Measurements from ENCODE around the gene PPP1R26. TPM values are rescaled to one million over a fixed set of nuclear protein-coding genes. Genes with fewer than 3 reads are reported as not detected.

The PPP1R26 gene
- total and polyA plus RNA-seq, 2 of the 8 experiments (the other 6 are each of a cell fraction or from before 2014, with no cell fraction given), result 9.8 to 32.7 TPM

- Histone ChIP-seq H4K91ac (replicated peaks; ENCODE audit: insufficient read length, low read length) (no peak overlapping the region), H3K36me3 (ENCODE audit: control insufficient read depth in 2 of 4, insufficient read depth in 4 of 4, low read length in 3 of 4) (peaks cover 8 to 26% (median 20%) of the 10 kb centered on the region in 4 experiments; a peak in 7 of 8 replicates), H3K23me2 (ENCODE audit: low read depth, low read length) (peaks cover 8% of the 10 kb centered on the region; the same call in 1 of the 2 replicates), H4K5ac (ENCODE audit: insufficient read length, low read depth, low read length) (no peak overlapping the region), H3K79me1 (ENCODE audit: low read depth, low read length) (0 out of 2 replicates have a peak, but pooled peaks cover 3% of the 10 kb centered on the region), H3K9ac (replicated peaks in 1 of 4; ENCODE audit: extremely low read depth in 1 of 4, low read depth in 3 of 4, low read length in 3 of 4) (no peak overlapping the region), H3K23ac (ENCODE audit: insufficient read length) (no peak overlapping the region), H3K4me2 (ENCODE audit: insufficient read depth in 1 of 2, low read depth in 2 of 2, low read length in 2 of 2) (peak overlapping the region; percentile 68 to 87), H3K18ac (ENCODE audit: extremely low read depth, low read length) (no peak overlapping the region; the same call in 1 of the 2 replicates), H3K4ac (replicated peaks; ENCODE audit: insufficient read length, low read depth, low read length) (no peak overlapping the region), H2BK20ac (ENCODE audit: low read length) (no peak overlapping the region), H4K20me1 (replicated peaks in 1 of 2; ENCODE audit: control insufficient read depth in 1 of 2, insufficient read depth in 2 of 2, low read length in 2 of 2) (peaks cover 12 to 18% of the 10 kb centered on the region in 2 experiments), H3K56ac (replicated peaks; ENCODE audit: insufficient read length, low read depth, low read length) (no peak overlapping the region), H3K4me1 (replicated peaks in 1 of 4; ENCODE audit: control insufficient read depth in 3 of 4, insufficient read depth in 4 of 4, low read length in 3 of 4) (peaks cover 0 to 15% (median 12%) of the 10 kb centered on the region in 4 experiments; a peak in 6 of 7 replicates), H2BK5ac (ENCODE audit: low read depth, low read length) (no peak overlapping the region), H2BK12ac (ENCODE audit: low read depth, low read length) (no peak overlapping the region), H2BK120ac (replicated peaks; ENCODE audit: low read depth, low read length) (no peak overlapping the region), H3K79me2 (ENCODE audit: control insufficient read depth in 1 of 2, insufficient read depth in 2 of 2, low read length in 2 of 2) (peaks cover 0 to 16% of the 10 kb centered on the region in 2 experiments; a peak in 2 of 4 replicates), H3K4me3 (ENCODE audit: extremely low read depth in 1 of 4, insufficient read depth in 2 of 4, low read depth in 3 of 4, low read length in 4 of 4) (peak overlapping the region; percentile 61 to 86 (median 81)), H4K8ac (ENCODE audit: extremely low read depth, insufficient read depth, low read length) (no peak overlapping the region), H2AFZ (ENCODE audit: low read length) (no peak overlapping the region), H3K14ac (ENCODE audit: insufficient read length) (no peak overlapping the region), H3K27ac (ENCODE audit: low read depth, low read length) (no peak overlapping the region), H2AK5ac (ENCODE audit: low read depth, low read length) (no peak overlapping the region), H3K9me3 (ENCODE audit: insufficient read depth in 2 of 2, low read depth in 1 of 2, low read length in 1 of 2) (no peaks in the 10 kb centered on the region), H3K27me3 (replicated peaks in 1 of 4; ENCODE audit: control insufficient read depth in 3 of 4, extremely low read depth in 1 of 4, insufficient read depth in 3 of 4, low read length in 3 of 4) (no peaks in the 10 kb centered on the region; a peak in 1 of 7 replicates), H2BK15ac (ENCODE audit: low read length) (no peak overlapping the region)
- ChIA-PET CTCF (ENCODE audit: partially characterized antibody) (interaction anchor here (1.0 to 2.1 kb wide), 5 partner anchors 10 to 52 kb away, joined by 3 to 11 read pairs (median 5); no protein-coding TSS in a partner anchor), POLR2A (ENCODE audit: partially characterized antibody) (interaction anchor here (2.8 kb wide), 1 partner anchor 19 kb away, joined by 17 read pairs; no protein-coding TSS in a partner anchor)
- WGBS, 2 experiments (ENCODE audit: extremely low coverage in 1 of 2, insufficient coverage in 1 of 2, insufficient read length in 1 of 2, insufficient replicate concordance in 2 of 2, low coverage in 1 of 2, low lambda C conversion rate in 2 of 2, missing lambda C conversion rate in 1 of 2), result 2% methylated on average over 27 of the region's 29 CpGs; no CpG with 5 or more reads in 1 of the 2 experiments
- DNase-seq (ENCODE audit: low read depth in 1 of 2, low spot score in 2 of 2) (no peak), FAIRE-seq (no peak)
- TF ChIP-seq KDM1A (IDR thresholded peaks at IDR 0.05; ENCODE audit: borderline replicate concordance, low read length) (no peak), CHD1 (IDR thresholded peaks at IDR 0.05; ENCODE audit: low read depth, low read length) (no peak)
Observed at GRCh38 chr9:135500071-135500524, 20.5 kb downstream of the PPP1R26 start.
